Heart left ventricle (tissue), 16 donors: ENCODE results near the gene SYNE3. TPM values are rescaled to one million over a fixed set of nuclear protein-coding genes. Genes with fewer than 3 reads are reported as not detected.

Experiments used
- ATAC-seq, 4 donors: fragments of 200-7000 bp; cut with Tn5 transposase; one replicate each; pipeline ENCODE4 v1.9.1; 2020 to 2022; ENCODE audit warnings: moderate library complexity in 4 of 4, mild to moderate bottlenecking in 3 of 4, moderate number of reproducible peaks in 1 of 4
- DNase-seq, 5 donors: peaks; one replicate each; pipeline ENCODE4 v3.0.0-alpha.2; 2020
- H3K27ac ChIP-seq, 12 donors: fragments of 200-600 bp; sonication (generic) in 4 of 12; one replicate each; pipeline versions ENCODE4 v1.5.0 to v1.8.0; 2016 to 2022; ENCODE audit warnings: mild to moderate bottlenecking in 2 of 12
- H3K27me3 ChIP-seq, 9 donors: fragments of 200-600 bp; sonication (generic) in 2 of 9; one replicate each; pipeline versions ENCODE4 v1.5.1 to v1.8.0; 2016 to 2022; ENCODE audit warnings: mild to moderate bottlenecking in 3 of 9
- H3K36me3 ChIP-seq, 9 donors: fragments of 200-600 bp; sonication (generic) in 2 of 9; one replicate each; pipeline versions ENCODE4 v1.5.0 to v1.8.0; 2018 to 2022; ENCODE audit warnings: mild to moderate bottlenecking in 2 of 9
- H3K4me1 ChIP-seq, 12 donors: fragments of 200-600 bp; sonication (generic) in 4 of 12; one replicate each; pipeline versions ENCODE4 v1.5.0 to v1.8.0; 2016 to 2022; ENCODE audit warnings: mild to moderate bottlenecking in 3 of 12
- H3K4me3 ChIP-seq, 12 donors: fragments of 200-600 bp; sonication (generic) in 4 of 12; one replicate each; pipeline versions ENCODE4 v1.5.0 to v1.8.0; 2017 to 2022; ENCODE audit warnings: mild to moderate bottlenecking in 9 of 12, moderate library complexity in 4 of 12
- H3K9me3 ChIP-seq, 12 donors: fragments of 200-600 bp; sonication (generic) in 4 of 12; one replicate each; pipeline versions ENCODE4 v1.5.0 to v1.8.0; 2016 to 2022; ENCODE audit warnings: mild to moderate bottlenecking in 1 of 12
- CTCF ChIP-seq, 12 donors: fragments of 200-600 bp; sonication (generic) in 4 of 12; IDR thresholded peaks; one replicate each; pipeline versions ENCODE4 v1.5.0 to v1.8.0; 2018 to 2022; ENCODE audit warnings: antibody characterized with exemption in 12 of 12, mild to moderate bottlenecking in 5 of 12
- POLR2A ChIP-seq, 2 donors: fragments of 450-650 bp; IDR thresholded peaks; one replicate each; pipeline ENCODE4 v1.6.1; 2017; ENCODE audit warnings: antibody characterized with exemption in 2 of 2, mild to moderate bottlenecking in 2 of 2, moderate library complexity in 2 of 2
- WGBS, 4 donors: extraction: QIAGEN DNeasy Blood & Tissue Kit in 2 of 4; methylation state at CpG; one replicate each; pipeline versions ENCODE4 v1.1.5 to v1.1.7; 2013 to 2018; 5-methylcytosine and 5-hydroxymethylcytosine counted together
- intact Hi-C, 10 donors: fragments of 100-400 bp; cut with DNase I; formaldehyde crosslinking; loops; one replicate each; pipeline versions ENCODE4 v1.11.1 to v1.14.2; 2022
- polyA plus RNA-seq, 2 donors: library from polyadenylated mRNA; stranded (reverse); fragments of 200-250 nt; gene quantifications; one replicate each; pipeline ENCODE4 v1.2.3, GENCODE V29; 2013
- total RNA-seq, 9 donors: library from RNA; depleted of rRNA in 2 of 9; stranded (reverse); fragments of >200 nt in 2 of 9; fragmentation: NEBNext Ultra II Directional in 3 of 9; extraction: Animal tissue kit (Norgen Biotek cat#: 25700) in 3 of 9; gene quantifications; one replicate each; pipeline versions ENCODE4 v1.1.0 to v1.2.4, GENCODE V29; 2016 to 2023
- donor health status: ischemic (EF 13 %, LVEDD 7.1; RV severe dilation, severe dysfunction).
- donor health status: healthy with polysubstance abuse.
- donor health status: DM: no; HTN: yes; CAD: no.
- donor health status: DM: no; HTN: no; CAD: no.
- donor health status: ischemic (EF 25% LVEDD 6.9; RV normal size, moderate dysfunction).
- donor health status: ischemic (EF 25% LVEDD 5.7; RV mildly dilated, moderate dysfunction).
- donor health status: healthy.
- donor health status: DM: yes; HTN: yes; CAD: no.
- donor health status: ischemic (EF 35%, LVEDD 5.7; RV mildly dilated, moderate dysfunction).
- donor health status: nonischemic (EF 11% LVEDD 7.7; RV severe dilation, severe dysfunction).
- donor health status: DM: yes; HTN: yes; CAD: no.
- donor health status: PGD.
- donor health status: ischemic (EF 29% LVEDD 5.4; RV normal size, mild dysfunction).
- donor health status: nonischemic (EF 23%, LVEDD 6.1; RV moderate dilation, normal function).

SYNE3 gene
- total and polyA plus RNA-seq, 11 donors, result 3.1 to 16.9 (median 8.0) TPM

- Histone ChIP-seq H3K4me3 (no peak overlapping the region), H3K4me1 (peaks cover 9 to 80% (median 36%) of the 10 kb centered on the region in 12 donors), H3K27ac (peak overlapping the region in 10 of 12 donors; percentile 55 to 79 (median 60)), H3K27me3 (no peaks in the 10 kb centered on the region), H3K36me3 (peaks cover 0 to 4% (median 0%) of the 10 kb centered on the region in 9 donors), H3K9me3 (peaks cover 0 to 4% (median 0%) of the 10 kb centered on the region in 12 donors)
- 92 to 95% (median 93%) methylated on average over 6 to 9 of the region's 9 CpGs for WGBS, 4 donors
- DNase-seq (peak in 1 of 5 donors; percentile 25), ATAC-seq (no peak)
- TF ChIP-seq CTCF (IDR thresholded peaks at IDR 0.05) (no peak), POLR2A (IDR thresholded peaks at IDR 0.05) (no peak)
- intact Hi-C loops, result loop anchor here in 2 of 10 donors (5.0 kb wide), 1 partner anchor 36 kb away; the partner anchor contains the start of gene SYNE3 (in 2 of the 2)
Measured at GRCh38 chr14:95480887-95481226, 35.6 kb downstream of the SYNE3 start.

GRCh38 chr14:95480109-95480886 is 36.2 kb downstream of the SYNE3 start:
- TF ChIP-seq POLR2A (IDR thresholded peaks at IDR 0.05), result no peak
- no peak for TF ChIP-seq CTCF (IDR thresholded peaks at IDR 0.05)
- Histone ChIP-seq H3K4me3 (no peak overlapping the region), H3K9me3 (peaks cover 0 to 4% (median 0%) of the 10 kb centered on the region in 12 donors), H3K27me3 (no peaks in the 10 kb centered on the region), H3K4me1 (peaks cover 9 to 77% (median 35%) of the 10 kb centered on the region in 12 donors), H3K36me3 (peaks cover 0 to 9% (median 3%) of the 10 kb centered on the region in 9 donors), H3K27ac (peak overlapping the region in 10 of 12 donors; percentile 55 to 79 (median 60))
- peak; percentile 50 to 86 (median 77) for DNase-seq
- intact Hi-C loops, result loop anchor here in 2 of 10 donors (5.0 kb wide), 1 partner anchor 37 kb away; the partner anchor contains the start of gene SYNE3 (in 2 of the 2)
- WGBS, 4 donors, result 68 to 74% (median 69%) methylated on average over 11 of the region's 11 CpGs
- ATAC-seq, result peak; percentile 38 to 87 (median 76)

GRCh38 chr14:95479494-95479893 is 37.0 kb downstream of the SYNE3 start:
- no peak for ATAC-seq
- Histone ChIP-seq H3K9me3 (peaks cover 0 to 4% (median 0%) of the 10 kb centered on the region in 12 donors), H3K4me1 (peaks cover 9 to 71% (median 31%) of the 10 kb centered on the region in 12 donors), H3K36me3 (peaks cover 0 to 17% (median 11%) of the 10 kb centered on the region in 9 donors), H3K27ac (peak overlapping the region in 9 of 12 donors; percentile 22 to 77 (median 49)), H3K27me3 (no peaks in the 10 kb centered on the region), H3K4me3 (no peak overlapping the region)
- intact Hi-C loops, result no loop called here
- TF ChIP-seq CTCF (IDR thresholded peaks at IDR 0.05) (no peak), POLR2A (IDR thresholded peaks at IDR 0.05) (no peak)
- DNase-seq, result no peak
- WGBS, 4 donors, result 84 to 95% (median 91%) methylated on average over 4 of the region's 4 CpGs

DNA sequence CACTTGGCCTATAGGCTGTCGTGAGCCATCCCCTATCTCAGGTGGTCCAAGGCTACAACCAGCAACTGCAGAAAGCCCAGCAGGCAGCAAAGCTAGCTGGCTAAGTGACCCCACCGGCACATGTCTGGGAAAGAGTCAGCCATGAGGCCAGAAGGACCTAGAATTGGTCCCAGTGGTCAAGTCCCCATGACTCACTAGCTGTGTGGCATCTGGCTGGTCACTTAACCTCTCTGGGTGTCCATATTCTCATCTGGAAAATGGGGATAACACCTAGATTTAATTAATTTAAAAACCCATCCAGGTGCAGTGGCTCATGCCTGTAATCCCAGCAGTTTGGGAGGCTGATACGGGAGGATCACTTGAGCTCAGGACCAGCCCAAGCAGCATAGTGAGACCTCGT is 37.6 kb downstream of the SYNE3 start:
- H3K4me1 ChIP-seq, result peaks cover 7 to 65% (median 26%) of the 10 kb centered on the region in 12 donors
- H3K27me3 ChIP-seq, result no peaks in the 10 kb centered on the region
- DNase-seq, result peak in 1 of 5 donors; percentile 31
- peaks cover 0 to 4% (median 0%) of the 10 kb centered on the region in 12 donors for H3K9me3 ChIP-seq
- ATAC-seq, result no peak
- H3K4me3 ChIP-seq, result no peak overlapping the region
- 92 to 100% (median 98%) methylated on average over 4 of the region's 4 CpGs for whole genome bisulfite sequencing, 4 donors
- peaks cover 0 to 23% (median 16%) of the 10 kb centered on the region in 9 donors for H3K36me3 ChIP-seq
- TF ChIP-seq POLR2A (IDR thresholded peaks at IDR 0.05) (no peak), CTCF (IDR thresholded peaks at IDR 0.05) (no peak)
- peak overlapping the region in 1 of 12 donors; percentile 14 for H3K27ac ChIP-seq
- intact Hi-C loops, result no loop called here
